GOT3 (cell line): ENCODE results near the gene PLSCR1.
A peak's percentile ranks its signal among the peaks of the same experiment; 100 is the strongest.

ENCODE experiments used
- DNase-seq: peaks from one replicate; lab custom pipeline; 2025; ENCODE audit warnings: mixed read lengths; lab: John Stamatoyannopoulos, UW

Gene PLSCR1, protein sequence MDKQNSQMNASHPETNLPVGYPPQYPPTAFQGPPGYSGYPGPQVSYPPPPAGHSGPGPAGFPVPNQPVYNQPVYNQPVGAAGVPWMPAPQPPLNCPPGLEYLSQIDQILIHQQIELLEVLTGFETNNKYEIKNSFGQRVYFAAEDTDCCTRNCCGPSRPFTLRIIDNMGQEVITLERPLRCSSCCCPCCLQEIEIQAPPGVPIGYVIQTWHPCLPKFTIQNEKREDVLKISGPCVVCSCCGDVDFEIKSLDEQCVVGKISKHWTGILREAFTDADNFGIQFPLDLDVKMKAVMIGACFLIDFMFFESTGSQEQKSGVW

DNA sequence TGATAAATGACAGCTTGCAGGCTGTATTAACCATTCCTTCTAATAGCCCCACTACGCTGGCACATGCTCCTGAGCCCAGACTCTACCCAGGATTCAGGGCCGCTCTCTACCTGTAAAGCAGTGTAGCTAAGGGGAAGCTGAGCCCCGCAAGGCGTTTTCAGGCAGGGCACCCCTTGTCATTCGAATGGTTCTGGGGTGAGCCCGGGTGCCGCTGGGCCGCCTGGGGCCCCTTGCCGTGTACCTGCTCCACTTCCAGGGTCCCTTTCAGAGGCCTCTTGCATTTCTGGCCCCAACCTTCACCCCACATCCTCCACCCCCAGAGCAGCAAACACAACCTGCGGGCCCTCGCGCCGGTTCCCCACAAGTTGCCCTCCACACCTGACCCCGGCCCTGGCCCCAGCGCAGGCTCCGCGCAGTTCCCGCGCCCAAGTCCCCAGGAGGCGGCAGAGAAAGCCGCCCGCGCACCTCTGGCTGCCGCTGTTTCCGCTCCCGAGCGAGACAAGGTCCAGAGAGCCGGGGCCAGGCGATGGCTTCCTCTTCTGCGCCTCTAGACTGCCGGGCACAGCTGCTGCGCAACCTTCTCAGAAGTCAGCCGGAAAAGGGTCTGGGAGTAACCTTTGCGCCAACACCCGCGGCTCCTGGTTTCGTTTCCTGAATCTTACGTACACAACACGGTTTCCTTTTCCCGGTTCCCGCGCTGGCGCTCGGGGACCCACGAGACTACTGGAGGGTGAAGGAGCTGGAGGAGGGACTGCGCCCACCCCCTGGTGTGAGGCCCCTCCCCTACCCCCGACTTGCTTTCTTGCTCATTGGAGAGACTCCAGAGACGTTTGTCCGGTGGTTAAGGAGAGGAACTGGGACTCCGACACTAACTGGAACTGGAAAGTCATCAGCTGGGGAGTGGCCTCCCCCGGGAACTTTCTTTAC, at the start of gene PLSCR1:
Gene PLSCR1, minus strand, starts transcription at position 606 of the 927 bp plus-strand sequence. CDS start 8,055 bp downstream, outside the sequence.
- DNase-seq = peak; percentile 79

DNA sequence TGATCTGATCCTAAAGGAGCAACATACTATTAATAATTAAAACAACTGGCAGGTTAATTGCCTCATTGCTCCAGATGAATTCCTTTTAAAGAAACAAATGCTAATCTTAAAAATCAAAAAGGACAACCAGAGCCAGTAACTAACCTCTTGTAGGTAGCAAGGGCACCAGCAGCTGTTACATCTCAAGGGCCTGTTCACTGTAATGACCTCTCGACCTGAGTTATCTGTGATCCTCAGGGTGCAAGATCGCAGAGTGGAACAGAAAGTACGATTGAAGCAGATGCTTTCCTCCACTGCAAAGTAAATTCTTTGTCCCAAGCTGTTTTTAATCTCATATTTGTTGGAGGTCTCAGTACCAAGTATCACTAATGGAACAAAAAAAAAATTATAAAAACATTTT, 49.4 kb upstream of the PLSCR1 start:
- DNase-seq = no peak

DNA sequence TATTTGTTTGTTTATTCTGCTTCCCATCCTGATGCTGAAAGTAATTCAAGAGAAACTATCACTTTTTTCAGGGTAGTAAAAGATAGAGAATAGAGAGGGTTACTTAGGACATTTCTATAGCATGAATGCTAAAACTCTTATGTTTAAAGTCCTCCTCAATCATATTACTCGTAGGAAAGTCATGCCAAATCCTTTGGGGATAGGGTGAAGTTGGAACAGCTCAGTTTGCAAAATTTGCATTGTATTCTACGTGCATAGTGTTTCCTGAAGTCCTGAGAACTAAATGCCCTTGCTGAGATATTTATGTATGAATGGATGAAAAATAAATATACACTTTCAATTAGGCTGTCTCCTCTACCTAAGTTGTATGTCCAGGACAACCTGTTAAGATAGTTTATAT, 46.1 kb upstream of the PLSCR1 start:
- no peak for DNase-seq

DNA sequence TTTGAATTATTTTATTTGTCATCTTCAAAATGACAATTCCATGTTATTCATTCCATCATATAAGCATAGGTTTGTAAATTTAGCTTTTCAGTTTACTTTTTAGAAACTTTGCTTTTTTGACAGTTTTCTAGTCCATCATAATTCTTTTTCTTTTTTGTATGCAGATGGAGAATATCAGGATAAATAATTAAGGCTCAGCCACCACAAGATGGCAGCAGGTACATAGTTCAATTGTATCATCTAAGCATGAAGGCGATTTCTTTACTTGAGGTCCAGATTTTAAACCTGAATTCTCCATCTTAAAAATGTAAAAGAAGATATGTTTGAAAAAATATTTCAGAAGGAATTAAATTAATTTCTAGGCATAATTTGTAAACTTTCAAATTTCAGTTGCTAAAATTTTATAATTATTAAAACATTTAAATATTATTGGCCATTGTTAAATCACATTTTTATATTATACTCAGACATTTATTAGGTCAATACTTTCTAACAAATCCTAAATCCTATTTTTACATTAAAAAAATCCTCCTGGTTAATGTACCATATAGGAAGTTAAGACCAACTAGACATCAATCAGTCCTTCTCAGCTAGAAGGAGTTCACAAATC, 45.6 kb upstream of the PLSCR1 start:
- DNase-seq = no peak

DNA sequence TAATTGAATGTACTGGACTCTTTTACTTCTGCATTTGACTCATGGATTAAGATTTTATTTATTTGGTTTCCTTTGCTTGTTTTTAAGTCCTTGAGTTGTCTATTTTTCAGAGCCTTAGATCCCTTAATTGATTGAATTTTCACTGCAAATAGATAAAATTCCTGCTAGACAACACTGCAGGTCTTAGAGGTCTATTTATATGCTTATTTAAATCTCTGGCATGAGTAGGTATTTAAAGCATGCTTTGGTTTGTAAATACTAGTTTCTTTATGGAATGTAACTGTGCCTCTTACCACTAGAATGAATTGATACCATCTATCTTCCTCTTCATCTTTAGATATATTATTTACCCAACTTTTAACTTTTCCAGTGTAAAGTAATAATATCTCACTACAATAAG, 40.7 kb upstream of the PLSCR1 start:
- no peak for DNase-seq

DNA sequence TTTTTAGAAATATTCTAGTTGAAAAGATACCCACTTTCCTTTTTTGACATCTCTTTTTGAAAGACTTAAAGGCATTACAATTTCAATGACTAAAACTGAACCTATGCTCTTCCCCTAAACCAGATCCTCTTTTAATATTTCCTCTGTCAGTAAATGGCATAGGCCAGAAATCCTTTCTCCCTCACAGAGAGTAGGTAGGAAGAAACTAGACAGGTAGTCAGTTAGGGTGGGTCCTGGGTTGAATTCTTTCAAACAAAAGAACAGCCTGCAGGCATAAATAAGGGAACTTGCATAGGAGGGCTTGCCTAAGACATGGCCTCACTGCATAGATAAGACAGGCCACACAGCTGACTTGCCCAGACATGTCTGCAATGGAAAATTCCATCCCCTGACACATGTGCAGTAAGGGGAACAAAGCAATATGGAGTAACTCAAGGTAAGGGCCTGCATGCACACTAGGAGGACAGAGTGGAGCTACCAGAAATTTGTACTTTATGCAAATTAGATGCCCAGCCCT, 37.6 kb upstream of the PLSCR1 start:
- DNase-seq = no peak

DNA sequence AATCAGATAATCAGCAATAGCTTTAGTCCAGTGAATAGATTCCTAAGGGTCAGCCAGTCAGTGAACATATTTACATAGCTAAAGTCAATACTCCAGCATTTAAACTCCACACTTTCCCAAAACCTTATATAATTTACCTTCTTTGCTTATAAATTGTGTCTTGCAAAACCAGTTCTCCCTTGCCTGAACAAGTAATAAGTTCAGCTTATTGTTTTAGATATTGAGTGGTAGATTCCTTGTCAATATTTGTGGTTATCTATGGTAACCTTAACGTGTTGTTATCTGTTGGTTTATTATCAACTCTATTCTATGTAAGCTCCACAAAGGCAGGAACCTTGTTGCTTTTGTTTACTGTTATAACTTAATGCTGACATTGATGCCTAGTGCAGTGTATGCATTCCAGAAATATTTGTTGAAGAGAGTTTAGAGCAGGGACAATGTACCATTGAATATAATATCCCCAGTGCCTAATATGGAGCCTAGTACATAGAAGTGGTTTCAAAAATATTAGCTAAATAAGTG, 36.7 kb upstream of the PLSCR1 start:
- DNase-seq = no peak

DNA sequence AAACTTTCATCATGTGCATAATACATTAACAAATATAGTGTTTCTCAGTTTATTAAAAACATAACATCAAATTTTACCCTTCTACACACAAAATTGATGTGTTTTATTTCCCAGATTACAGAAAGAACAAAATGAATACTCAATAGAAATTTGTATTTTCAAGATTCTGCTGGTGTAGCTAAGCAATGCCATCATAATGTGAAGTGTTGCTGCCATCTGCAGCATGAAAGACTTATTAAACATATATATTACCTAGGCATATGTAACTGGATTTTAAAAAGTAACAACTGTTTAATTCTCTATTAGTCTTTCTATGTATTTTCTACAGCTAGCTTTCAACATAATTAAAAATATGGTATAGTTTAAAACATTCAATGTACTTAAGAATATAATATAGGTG, 33.3 kb upstream of the PLSCR1 start:
- no peak for DNase-seq

DNA sequence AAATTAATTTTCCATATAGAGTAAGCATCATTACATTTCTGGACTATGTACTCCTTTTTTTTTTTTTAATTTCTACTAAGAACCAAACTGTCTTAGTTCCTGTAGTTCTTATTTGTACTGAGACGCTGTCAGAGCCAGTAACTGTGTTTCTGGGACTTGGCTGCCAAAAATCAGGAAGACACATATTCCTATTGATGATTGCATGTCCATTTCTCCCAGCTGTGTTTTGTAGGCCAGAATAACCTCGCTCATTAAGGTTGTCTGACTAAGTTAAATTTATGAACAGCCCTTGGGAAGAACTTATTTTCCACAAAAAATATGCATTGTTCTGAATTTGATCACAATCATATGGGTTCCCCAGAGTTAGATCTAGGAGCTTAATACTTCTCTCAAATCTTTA, 31.2 kb upstream of the PLSCR1 start:
- DNase-seq = no peak

DNA sequence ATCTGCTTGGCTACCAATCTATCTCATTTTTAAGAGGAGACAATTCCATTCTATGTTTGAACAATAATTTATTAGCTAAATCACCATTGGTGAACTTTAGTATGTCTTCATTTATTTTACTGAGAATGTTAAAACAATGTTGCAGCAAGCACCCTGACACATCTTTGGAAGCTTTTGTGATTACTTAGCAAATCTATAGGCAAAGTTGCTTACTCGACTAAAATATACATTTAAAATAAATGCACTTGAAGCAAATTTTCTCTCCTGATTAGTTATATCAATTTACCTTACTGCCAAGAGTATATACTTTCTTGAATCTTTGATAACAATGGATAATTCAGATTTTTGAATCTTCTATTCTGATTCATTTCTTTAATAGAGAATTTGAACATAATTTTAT, 29.8 kb upstream of the PLSCR1 start:
- DNase-seq = no peak

DNA sequence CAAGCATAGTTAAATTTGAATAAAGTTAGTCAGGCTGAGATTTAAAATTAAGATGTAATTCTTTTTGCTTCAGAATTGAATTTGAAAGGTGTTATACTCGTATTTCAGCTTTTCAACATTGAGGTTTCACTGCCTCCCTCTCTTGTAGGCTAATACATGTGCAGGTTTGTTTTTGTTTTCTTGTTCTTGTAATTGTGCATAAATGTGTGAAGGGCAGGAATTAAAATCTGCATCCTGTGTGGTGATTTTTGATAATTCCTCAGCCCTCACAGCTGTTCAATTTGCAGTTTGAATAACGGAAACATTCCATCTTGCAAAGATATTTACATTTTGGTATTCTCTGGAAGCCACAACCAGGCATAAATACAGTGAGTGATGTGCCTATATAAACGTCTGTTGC, 24.9 kb upstream of the PLSCR1 start:
- DNase-seq = no peak

DNA sequence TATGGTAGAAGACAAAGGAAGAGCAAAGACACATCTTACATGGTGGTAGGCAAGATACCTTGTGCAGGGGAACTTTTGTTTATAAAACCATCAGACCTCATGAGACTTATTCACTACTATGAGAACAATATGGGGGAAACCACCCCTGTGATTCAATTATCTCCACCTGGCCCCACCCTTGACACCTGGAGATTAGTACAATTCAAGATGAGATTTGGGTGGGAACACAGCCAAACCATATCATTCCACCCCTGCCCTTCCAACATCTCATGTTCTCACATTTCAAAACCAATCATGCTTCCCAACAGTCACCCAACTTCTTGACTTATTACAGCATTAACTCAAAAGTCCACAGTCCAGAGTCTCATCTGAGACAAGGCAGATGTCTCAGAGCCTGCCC, 21.7 kb upstream of the PLSCR1 start:
- DNase-seq = no peak

DNA sequence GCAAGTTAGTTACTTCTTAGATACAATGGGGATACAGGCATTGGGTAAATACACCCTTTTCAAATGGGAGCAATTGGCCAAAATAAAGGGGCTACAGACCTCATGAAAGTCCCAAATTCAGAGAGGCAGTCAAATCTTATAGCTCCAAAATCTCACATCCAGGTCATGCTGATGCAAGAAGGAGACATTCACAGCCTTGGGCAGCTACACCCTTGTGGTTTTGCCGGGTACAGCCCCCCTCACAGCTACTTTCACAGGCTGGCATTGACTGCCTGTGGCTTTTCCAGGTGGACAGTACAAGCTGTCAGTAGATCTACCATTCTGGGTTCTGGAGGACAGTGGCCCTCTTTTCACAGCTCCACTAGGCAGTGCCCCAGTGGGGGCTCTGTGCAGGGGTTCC, 17.5 kb upstream of the PLSCR1 start:
- DNase-seq = no peak

DNA sequence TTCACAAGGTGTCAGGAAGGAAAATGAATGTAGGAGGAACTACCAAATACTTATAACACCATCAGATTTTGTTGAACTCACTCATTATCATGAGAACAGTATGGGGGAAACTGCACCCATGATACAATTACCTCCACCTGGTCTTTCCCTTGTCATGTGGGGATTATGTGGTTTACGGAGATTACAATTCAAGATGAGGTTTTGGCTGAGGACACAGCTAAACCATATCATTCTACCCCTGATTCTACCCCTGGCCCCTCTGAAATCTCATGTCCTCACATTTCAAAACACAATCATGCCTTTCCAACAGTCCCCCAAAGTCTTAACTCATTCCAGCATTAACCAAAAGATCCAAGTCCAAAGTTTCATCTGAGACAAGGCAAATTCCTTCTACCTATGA, 17.1 kb upstream of the PLSCR1 start:
- no peak for DNase-seq

DNA sequence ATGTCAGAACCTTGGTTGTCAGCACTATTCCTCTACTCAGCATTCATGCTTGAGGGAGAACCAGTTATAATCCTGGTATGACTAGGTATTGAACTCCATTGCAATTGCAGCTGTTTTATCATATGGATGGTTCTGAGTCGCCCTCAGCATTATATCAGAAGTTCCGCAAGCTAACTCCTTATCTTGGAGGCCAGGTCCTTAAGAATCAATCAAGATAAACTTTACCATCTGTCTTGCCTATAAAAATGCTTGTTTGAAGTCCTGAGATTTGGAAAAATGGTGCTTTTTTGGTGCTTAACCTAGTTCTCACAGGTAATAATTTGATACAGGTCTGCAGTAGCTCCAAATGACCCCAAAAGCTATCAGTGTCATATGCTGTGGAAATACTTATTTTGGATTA, 16.3 kb upstream of the PLSCR1 start:
- DNase-seq = no peak

DNA sequence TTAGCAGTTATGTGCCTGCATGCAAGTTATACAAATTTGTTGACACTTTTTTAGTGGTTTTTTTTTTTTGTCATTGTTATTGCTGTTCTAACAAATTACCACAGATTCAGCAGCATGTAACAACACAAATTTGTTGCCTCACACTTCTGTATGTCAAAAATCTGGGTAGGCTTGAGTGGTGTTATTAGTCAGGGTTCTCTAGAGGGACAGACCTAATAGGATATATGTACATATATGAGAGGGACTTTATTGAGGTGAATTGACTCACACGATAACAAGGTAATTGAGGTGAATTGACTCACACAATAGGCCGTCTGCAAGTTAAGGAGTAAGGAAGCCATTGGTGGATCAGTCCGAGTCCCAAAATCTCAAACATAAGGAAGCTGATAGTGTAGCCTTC, 15.0 kb upstream of the PLSCR1 start:
- no peak for DNase-seq

DNA sequence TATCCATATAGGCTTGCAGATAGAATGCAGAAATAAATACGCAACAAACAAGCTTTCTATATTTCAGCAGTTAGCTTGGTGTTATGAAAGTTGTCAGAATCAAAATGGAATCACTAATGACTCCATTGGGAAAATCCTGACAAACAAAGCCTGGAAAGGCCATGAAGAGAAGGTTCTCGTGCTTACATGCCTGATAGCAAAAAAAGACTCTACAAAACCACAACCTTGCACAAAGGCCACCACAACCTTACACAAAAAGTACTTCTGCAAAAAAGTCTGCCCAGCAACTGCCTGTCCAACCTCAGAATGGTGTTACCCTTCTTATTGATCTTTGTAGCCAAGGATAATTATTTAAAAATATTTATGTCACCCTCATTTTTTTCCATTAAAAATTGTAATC, 14.4 kb upstream of the PLSCR1 start:
- no peak for DNase-seq

DNA sequence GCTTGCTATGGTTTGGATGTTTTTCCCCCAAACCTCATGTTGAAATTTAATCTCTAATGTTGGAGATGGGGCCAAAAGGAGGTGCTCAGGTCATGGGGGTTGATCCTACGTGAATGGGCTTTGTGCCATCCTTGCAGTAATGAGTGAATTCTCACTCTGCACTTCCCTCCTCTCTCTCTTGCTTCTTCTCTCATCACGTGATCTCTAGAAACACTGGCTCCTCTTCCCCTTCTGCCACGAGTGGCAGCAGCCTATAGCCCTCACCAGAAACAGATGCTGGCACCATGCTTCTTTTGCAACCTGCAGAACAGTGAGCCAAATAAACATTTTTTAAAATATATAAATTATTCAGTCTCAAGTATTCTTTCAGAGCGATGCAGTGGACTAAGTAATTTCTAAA, 13.3 kb upstream of the PLSCR1 start:
- DNase-seq = no peak

DNA sequence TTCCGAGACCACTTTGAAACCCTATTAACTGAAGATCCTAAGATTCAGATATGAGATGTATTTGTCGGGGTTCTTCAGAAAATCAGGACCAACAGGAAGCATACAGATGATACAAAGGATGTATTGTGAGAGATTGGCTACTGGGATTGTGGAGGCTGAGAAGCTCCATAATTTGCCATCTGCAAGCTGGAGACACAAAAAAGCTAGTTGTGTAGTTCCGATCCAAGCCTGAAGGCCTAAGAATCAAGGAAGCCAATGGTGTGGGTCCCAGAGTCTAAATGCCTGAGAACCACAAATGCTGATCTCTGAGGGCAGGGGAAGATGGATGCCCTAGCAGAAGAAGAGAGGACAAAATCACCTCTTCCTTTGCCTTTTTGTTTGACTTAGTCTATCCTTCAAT, 10.9 kb upstream of the PLSCR1 start:
- no peak for DNase-seq

DNA sequence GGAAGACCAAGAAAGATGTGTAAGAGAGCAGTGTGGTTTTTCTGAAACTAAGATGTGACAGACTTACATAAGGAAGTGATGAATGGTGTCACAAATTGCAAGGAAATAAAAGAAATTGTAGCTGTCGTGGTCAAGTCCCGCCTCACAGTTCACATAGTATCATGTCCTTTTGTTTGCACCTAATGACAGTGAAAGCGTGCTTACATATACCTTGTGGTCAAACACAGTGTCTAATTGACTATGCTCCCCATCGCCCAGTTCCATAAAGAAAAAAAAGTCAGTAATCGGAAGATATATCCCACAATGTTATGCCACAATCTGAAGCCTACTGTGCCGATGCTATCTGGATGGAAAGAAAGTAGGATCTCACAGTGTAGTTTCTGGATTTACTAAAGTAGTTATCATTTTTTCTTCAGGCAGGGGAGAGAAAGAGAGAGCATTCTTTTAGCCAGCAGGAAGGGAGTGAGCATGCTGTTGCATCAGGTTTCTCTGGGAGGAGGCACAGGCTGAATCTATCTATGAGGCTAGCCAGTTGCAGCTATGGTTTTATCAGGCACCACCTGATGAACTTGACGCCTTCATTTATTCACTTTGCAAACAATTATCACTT, 9.8 kb upstream of the PLSCR1 start:
- no peak for DNase-seq

DNA sequence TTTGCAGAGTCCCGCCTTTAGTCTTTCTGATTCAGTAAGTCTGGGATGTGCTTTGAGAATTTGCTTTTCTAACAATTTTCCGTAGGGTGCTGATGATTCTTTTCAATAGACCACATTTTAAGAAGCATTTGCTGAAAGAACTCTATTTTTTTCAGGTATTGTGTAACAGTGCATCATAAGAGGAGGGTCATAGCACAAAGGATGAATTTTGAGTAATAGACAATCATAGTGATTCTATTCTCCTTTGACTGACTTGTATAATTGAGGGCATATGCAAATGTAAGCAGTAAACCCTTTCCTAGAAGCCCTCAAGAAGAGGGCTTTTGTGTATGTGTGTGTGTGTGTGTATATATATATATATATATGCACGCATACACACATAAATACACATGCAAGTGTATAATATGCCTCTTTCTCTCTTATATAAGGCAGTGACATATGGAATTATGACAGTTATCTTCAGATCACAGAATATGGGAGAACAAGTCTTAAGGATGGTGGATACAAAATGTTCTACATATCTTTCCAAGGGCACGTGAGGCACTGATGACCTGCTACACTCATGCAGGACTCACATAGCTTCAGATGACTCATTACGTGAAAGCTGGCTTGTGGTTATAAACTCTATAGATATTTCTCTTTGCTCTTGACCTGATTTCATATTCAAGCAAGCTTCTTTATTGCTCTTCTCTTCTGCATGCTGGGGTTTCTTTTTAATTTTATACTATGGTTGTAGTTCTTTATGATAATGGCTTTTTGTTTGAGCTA, 6.5 kb upstream of the PLSCR1 start:
- DNase-seq = no peak
